GM21786 (cell line): ENCODE data around the gene DNER.
"Not testable (repeated sequence)": the region's sequence is repeated elsewhere in the genome, so short reads cannot be mapped to it uniquely, and the experiment has no call there.

Experiments
- ATAC-seq: cut with Tn5 transposase; IDR thresholded peaks from one replicate; pipeline ENCODE4 v1.9.1; 2021; ENCODE audit not compliant: unreplicated experiment

DNER gene

GRCh38 chr2:229506699-229507098 lies 207.7 kb downstream of the DNER start:
- not testable (repeated sequence) for ATAC-seq

GRCh38 chr2:229501051-229501794 lies 213.1 kb downstream of the DNER start:
- no peak for ATAC-seq

GRCh38 chr2:229492034-229492433 lies 222.3 kb downstream of the DNER start:
- no peak for ATAC-seq

- ATAC-seq = no peak
Measured at GRCh38 chr2:229490167-229490566, 224.2 kb downstream of the DNER start.

GRCh38 chr2:229489016-229489415 lies 225.3 kb downstream of the DNER start:
- ATAC-seq = no peak

GRCh38 chr2:229488232-229488631 lies 226.1 kb downstream of the DNER start:
- no peak for ATAC-seq

GRCh38 chr2:229486673-229487072 lies 227.7 kb downstream of the DNER start:
- ATAC-seq = no peak

- ATAC-seq = no peak
Measured at GRCh38 chr2:229485857-229486256, 228.5 kb downstream of the DNER start.

- ATAC-seq = no peak
Measured at GRCh38 chr2:229477269-229477755, 237.0 kb downstream of the DNER start.

- no peak for ATAC-seq
Measured at GRCh38 chr2:229475778-229476177, 238.6 kb downstream of the DNER start.

GRCh38 chr2:229474125-229474524 lies 240.2 kb downstream of the DNER start:
- no peak for ATAC-seq

- ATAC-seq = no peak
Measured at GRCh38 chr2:229470781-229471180, 243.6 kb downstream of the DNER start.

- ATAC-seq = no peak
Measured at GRCh38 chr2:229467783-229468182, 246.6 kb downstream of the DNER start.

- no peak for ATAC-seq
Measured at GRCh38 chr2:229463841-229464346, 250.5 kb downstream of the DNER start.

- no peak for ATAC-seq
Measured at GRCh38 chr2:229462112-229462511, 252.2 kb downstream of the DNER start.

GRCh38 chr2:229456091-229456490 lies 258.3 kb downstream of the DNER start:
- ATAC-seq = no peak

- ATAC-seq = no peak
Measured at GRCh38 chr2:229454934-229455631, 259.3 kb downstream of the DNER start.

GRCh38 chr2:229453230-229453629 lies 261.1 kb downstream of the DNER start:
- no peak for ATAC-seq

GRCh38 chr2:229451852-229452251 lies 262.5 kb downstream of the DNER start:
- ATAC-seq = no peak

GRCh38 chr2:229447227-229447626 lies 267.1 kb downstream of the DNER start:
- ATAC-seq = no peak

GRCh38 chr2:229446350-229446749 lies 268.0 kb downstream of the DNER start:
- ATAC-seq = no peak
